CD4-positive, alpha-beta T cell treated with Interleukin-15 for 1 hour (primary cell): ENCODE measurements around the gene RSPH3.
"Not testable (repeated sequence)": the region's sequence is repeated elsewhere in the genome, so short reads cannot be mapped to it uniquely, and the experiment has no call there.

Experiments used
- DNase-seq: peaks from one replicate; pipeline ENCODE4 v3.0.0-alpha.2; 2020

RSPH3 gene

GRCh38 chr6:158972241-158973233 lies 27.5 kb downstream of the RSPH3 start:
- DNase-seq = no peak

GRCh38 chr6:158970640-158971275 lies 29.2 kb downstream of the RSPH3 start:
- DNase-seq = no peak

GRCh38 chr6:158969148-158969547 lies 30.9 kb downstream of the RSPH3 start:
- no peak for DNase-seq

GRCh38 chr6:158963020-158963808 lies 36.8 kb downstream of the RSPH3 start:
- DNase-seq = no peak

GRCh38 chr6:158962371-158962770 lies 37.6 kb downstream of the RSPH3 start:
- no peak for DNase-seq

GRCh38 chr6:158960026-158960425 lies 40.0 kb downstream of the RSPH3 start:
- no peak for DNase-seq

GRCh38 chr6:158959552-158959951 lies 40.5 kb downstream of the RSPH3 start:
- no peak for DNase-seq

- peak; percentile 38 for DNase-seq
Observed at GRCh38 chr6:158958504-158959386, 41.3 kb downstream of the RSPH3 start.

- DNase-seq = no peak
Observed at GRCh38 chr6:158955255-158955654, 44.7 kb downstream of the RSPH3 start.

- DNase-seq = no peak
Observed at GRCh38 chr6:158954753-158955152, 45.2 kb downstream of the RSPH3 start.

GRCh38 chr6:158952011-158952410 lies 48.0 kb downstream of the RSPH3 start:
- DNase-seq = not testable (repeated sequence)

- DNase-seq = not testable (repeated sequence)
Observed at GRCh38 chr6:158951565-158951964, 48.4 kb downstream of the RSPH3 start.

GRCh38 chr6:158947284-158947683 lies 52.7 kb downstream of the RSPH3 start:
- DNase-seq = no peak

- no peak for DNase-seq
Observed at GRCh38 chr6:158943380-158944032, 56.5 kb downstream of the RSPH3 start.

GRCh38 chr6:158942349-158942748 lies 57.7 kb downstream of the RSPH3 start:
- DNase-seq = no peak

- DNase-seq = no peak
Observed at GRCh38 chr6:158941246-158941645, 58.8 kb downstream of the RSPH3 start.

- no peak for DNase-seq
Observed at GRCh38 chr6:158939255-158940159, 60.5 kb downstream of the RSPH3 start.

GRCh38 chr6:158938811-158939254 lies 61.2 kb downstream of the RSPH3 start:
- peak; percentile 30 for DNase-seq

GRCh38 chr6:158938220-158938619 lies 61.8 kb downstream of the RSPH3 start:
- no peak for DNase-seq

GRCh38 chr6:158934157-158934556 lies 65.8 kb downstream of the RSPH3 start:
- DNase-seq = no peak
